OCI-M2 (cell line): ENCODE data around the gene PXDN.
"Not testable (repeated sequence)": the region's sequence is repeated elsewhere in the genome, so short reads cannot be mapped to it uniquely, and the experiment has no call there.

Source experiments
- DNase-seq: peaks from one replicate; lab custom pipeline; 2025; ENCODE audit not compliant: unreplicated experiment; lab: John Stamatoyannopoulos, UW

PXDN gene

DNA sequence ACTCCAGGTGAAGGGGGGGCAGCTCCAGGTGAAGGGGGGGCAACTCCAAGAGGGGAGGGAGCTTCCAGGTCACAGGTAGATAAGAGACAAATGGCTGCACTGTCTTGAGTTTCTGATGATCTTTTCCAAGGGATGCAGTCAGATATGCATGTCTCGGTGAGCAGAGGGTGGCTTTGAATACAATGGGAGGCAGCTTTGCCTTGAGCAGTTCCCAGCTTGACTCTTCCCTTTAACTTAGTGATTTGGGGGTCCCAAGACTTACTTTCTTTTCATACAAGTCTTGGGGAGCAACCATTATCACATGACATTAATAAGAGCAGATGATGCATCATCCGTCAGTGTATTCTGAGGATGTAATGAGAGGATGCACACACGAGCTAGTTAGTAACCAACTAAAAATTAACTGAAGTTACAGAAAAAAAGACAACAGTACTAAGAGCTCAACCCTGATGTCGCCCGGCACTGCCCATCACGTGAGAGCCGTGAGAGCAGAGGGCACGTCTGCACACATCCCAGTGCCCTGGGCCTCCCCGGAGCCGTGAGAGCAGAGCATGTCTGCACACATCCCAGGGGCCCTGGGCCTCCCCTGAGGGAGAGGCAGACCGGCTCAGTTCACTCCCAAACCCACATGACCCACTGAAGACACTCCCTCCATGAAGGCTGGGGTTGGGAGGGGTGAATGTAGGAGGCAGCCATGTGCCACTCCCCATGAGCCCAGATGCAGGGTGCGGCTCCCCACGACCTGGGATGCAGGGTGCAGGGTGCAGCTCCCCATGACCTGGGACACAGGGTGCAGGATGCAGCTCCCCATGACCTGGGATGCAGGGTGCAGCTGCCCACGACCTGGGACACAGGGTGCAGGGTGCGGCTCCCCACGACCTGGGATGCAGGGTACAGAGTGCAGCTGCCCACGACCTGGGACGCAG is 39.4 kb downstream of the PXDN start:
- DNase-seq, result no peak

- DNase-seq, result no peak
These were observed 42.1 kb downstream of the PXDN start for GRCh38 chr2:1702186-1702565.

DNA sequence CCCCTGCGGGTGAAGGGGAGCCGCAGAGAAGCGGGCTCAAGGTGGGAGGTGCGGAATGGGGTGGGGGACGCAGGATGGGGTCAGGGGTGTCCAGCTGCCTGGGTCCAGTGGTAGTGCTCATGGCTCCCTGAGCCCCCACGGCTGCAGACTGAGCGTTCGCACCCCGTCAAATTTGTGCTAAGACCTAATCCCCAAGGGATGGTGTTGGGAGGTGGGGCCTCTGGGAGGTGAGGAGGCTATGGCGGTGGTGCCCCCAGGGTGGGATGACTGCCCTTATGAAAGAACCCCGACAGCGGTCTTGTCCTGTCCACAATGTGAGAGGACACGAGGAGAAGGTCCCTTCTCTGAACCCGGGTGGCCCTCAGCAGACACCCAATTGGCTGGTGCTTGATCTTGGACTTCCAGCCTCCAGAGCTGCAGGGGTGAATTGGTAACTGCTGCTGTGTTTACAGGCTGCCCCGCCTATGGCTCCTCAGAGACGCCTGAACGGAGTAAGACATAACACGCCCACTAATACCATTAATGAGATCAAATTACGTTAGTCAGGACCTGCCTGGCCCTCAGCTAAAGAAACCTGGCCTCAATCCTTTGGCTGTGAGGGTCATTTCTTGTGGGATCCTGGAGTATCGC is 42.6 kb downstream of the PXDN start:
- DNase-seq, result no peak

- DNase-seq, result no peak
These were observed 43.3 kb downstream of the PXDN start for GRCh38 chr2:1701020-1701419.

GRCh38 chr2:1700427-1700826 is 43.9 kb downstream of the PXDN start:
- not testable (repeated sequence) for DNase-seq

GRCh38 chr2:1698188-1698945 is 45.9 kb downstream of the PXDN start:
- DNase-seq, result no peak

- no peak for DNase-seq
These were observed 46.7 kb downstream of the PXDN start for GRCh38 chr2:1697601-1698000.

DNA sequence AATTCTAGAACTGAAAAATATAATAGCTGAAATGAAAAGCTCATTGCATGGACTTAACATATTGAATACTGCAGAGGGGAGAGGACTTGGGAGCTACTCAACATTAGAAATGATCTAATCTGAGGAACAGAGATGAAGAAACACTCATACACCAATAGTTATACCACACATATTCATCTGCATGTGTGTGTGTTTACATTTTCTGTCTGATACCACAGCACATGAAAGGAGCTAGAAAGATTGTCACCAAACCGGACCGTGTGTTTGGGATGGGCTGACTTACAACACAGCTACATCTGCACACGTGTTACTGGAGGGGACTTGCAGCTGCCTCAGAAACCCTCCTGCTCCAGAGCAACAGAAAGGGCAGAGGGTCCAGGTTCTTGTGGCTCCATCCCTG is 47.8 kb downstream of the PXDN start:
- no peak for DNase-seq

DNA sequence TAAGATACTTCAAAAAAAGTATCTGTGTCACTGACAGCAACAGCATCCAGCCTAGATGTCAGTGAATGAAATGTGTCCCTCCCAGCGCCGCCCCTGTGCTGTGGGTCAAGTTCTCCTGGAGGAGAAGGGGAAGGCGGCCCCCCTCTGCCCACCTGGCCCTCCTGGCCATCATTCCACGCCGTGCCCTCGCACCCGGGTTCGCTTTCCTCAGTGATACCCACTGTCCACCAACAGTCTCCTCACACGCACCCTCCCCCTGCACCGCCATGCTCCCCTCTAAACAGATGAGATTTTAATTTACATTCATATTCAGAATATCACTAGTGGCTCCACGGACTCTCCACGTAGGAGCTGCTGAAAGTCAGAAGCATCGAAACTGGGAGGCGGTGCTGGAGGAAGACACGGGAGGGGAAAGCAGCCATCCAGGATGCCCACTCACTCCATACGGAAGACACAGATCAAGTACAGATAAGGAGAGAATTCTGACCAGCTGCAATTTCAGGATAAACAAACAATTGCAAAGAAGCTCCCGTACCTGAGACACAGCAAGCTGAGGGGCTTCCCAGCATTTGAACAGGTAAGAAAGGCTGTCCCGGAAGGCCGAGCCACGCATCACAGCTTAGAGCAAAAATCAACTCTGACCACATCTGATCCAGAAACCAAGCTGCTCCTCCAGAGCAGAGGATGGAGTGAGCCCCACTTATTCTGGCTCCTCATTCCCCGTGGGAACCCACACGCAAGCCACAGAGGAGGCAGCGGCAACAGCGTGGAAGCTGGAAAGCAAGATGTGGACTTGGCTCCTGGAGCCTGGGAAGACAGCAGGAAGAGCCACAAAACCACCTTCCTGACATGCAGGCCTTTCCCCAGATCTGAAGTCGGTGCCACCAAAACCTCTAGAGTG is 49.7 kb downstream of the PXDN start:
- DNase-seq, result no peak

GRCh38 chr2:1693723-1694122 is 50.6 kb downstream of the PXDN start:
- no peak for DNase-seq

DNA sequence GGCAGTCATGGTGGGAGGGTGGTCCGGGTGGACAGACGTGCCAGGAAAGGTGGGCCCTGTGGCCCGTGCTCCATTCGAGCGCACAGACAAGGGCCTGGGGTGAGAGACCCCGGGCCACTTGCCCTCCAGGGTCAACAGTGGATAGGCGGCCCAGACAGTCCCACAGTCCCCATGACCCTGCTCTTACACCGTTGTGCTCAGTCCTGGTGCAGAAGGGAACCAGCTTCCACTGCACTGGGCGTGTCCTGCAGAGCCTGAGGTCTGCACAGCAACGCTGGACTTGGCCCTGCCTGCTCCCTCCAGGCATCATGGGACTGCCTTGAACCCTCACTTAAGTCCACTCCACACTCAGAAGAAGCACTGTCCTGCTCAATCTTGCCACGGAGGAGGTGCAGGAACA is 52.0 kb downstream of the PXDN start:
- no peak for DNase-seq

DNA sequence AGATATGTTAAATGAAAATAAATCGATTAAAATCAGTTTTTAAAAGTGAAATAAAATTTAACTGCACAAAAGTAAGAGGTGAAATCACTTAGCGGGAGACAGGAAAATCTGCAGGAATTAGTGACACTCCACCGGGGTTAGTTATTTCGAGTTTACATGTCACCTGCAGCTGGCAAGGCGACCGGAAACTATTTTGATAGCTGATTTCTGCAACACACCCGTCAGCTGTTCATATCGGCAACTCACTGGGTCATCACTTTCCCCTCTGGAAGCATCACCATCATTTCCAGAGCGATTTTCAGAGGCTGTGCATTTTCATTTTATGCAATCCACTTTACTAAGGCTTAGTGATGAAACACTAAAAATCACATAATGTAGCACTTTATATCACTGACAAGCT is 52.9 kb downstream of the PXDN start:
- DNase-seq, result no peak

- no peak for DNase-seq
These were observed 54.1 kb downstream of the PXDN start for GRCh38 chr2:1690056-1690775.

DNA sequence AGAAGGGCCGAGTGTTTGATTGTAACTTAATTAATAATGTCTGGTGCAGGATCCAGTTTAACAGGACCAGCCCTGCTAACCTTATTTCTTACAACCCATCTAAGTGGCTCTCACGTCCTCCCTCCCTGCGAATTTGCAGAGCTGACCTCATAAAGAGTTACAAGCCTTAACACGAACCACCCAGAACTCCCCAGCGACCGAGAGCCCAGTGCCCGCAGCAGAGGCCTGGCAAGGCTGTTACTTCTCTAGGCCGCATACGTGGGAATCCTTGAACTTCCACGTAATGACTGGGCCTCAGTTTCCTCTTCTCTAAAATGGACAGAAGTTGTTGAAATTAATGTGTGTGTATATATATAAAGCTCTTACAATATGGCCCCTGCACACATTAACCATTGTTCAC is 55.5 kb downstream of the PXDN start:
- DNase-seq, result no peak

GRCh38 chr2:1688161-1688560 is 56.2 kb downstream of the PXDN start:
- DNase-seq, result no peak

DNA sequence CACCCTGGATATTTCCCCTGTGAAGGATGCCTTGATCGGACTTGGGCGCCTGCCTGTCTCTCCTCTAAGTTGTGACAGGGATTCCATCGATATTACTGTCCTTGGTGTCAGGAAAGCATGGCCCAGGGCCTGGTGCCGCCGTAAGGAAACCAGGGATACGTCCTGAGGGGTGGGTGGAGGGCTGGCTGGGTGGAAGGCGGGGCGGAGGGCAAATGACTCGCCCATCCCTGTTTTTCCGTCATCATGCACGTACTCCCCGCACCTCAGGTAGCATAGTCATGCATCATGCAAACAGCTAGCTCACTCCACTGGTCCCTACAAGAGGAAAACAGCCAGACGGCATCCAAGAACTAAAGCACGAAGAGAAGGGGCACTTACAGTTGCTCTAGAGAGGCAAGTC is 57.1 kb downstream of the PXDN start:
- DNase-seq, result no peak

- DNase-seq, result no peak
These were observed 57.6 kb downstream of the PXDN start for GRCh38 chr2:1686784-1687105.

DNA sequence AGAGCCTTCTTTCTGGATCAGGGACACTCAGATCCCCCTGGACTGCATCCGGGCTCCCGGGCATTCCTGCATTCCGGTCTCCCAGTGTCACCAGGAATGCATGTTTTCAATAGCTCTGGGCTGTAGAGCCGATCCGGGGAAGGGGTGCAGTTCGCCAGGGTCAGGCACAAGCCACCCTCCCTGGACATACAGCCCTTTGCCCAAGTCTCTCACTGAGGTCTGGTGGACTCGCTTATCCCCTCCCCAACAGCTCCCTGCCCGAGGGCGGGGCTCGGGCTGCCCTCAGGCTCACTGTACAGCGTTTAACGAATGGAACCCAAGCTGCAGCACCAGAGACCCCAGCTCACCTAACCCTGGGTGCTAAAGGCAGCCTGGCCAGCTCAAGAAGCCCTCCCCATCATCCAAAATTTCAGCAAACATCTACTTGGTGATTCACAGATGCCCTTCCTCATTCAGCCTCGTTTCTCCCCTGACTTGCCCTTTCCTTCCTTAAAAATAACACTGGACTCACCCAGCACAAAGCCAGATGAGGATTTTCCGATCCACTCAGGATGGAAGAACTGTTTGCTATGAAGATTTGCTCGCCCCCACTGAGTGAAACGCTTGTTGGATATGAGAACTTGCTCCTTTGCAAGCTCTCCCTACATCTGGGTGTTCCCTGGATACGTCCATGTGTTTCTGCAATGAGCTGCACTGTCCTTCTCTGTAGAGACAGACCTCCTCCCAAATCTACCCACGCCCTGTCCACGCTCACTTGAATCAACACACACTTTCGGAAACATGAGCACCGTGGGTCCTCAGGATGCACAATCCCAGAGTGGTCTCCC is 58.1 kb downstream of the PXDN start:
- DNase-seq, result no peak
